Stimulated activated CD4-positive, alpha-beta T cell treated with anti-CD3 and anti-CD28 coated beads, Interleukin-15, amount 100 ng/mL, for 24 hours (primary cell): Measurements from ENCODE around the gene PACRG.

ENCODE experiments used
- DNase-seq: peaks from one replicate; pipeline ENCODE4 v3.0.0-alpha.2; 2020

The PACRG gene

DNA sequence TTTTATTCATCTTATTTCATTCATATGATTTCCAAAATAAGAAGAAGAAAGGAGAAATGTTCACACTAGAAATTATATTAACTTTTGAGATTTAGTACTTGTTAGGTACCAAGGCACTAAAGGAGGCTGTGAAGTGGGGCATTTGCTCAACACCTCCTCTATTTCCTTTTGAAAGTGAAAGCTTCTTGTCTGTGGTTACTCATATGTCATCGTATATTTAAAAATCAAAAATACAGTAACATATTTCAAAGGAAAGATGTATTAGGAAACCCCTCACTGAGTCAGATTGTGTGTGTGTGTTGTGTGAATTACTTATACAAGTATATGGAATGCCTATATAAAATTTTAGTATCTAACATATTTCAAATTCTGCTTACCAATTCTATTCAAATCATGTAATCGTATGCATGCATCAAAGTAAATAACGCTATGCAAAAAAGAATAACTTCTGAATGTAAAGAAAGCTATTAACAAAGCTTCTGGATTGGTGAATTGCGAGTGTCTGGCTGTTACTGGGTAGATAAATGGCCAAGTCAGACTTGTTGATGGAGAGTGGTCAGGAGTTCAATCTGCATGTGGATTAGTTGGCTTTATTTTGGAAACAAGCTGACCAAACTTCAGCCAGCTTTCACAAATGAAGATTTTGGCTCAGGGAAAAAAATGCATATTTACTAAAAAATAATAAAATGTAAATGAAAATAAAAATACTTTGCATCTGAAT lies 70.9 kb downstream of the PACRG start:
- DNase-seq, result no peak

GRCh38 chr6:162814426-162814973 lies 86.7 kb downstream of the PACRG start:
- no peak for DNase-seq

- DNase-seq, result no peak
Measured at GRCh38 chr6:162817196-162817595, 89.4 kb downstream of the PACRG start.

DNA sequence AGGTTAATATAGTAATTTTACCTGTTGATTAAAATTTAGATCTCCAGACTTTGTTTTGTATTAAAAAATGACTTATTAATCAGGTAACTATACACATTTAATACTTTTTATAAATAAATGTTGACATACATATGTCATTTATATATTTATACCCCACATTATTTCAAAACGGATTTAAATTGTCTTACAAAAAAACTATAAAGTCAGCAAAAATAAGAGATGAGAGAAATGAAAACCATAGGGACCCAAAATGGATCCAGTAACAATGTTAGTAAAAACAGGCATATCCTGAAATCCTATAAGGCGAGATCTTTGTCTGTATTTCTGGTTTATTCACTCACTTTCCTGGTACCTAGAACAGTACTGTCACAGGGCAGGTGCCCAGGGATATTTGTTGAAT lies 91.5 kb downstream of the PACRG start:
- no peak for DNase-seq

DNA sequence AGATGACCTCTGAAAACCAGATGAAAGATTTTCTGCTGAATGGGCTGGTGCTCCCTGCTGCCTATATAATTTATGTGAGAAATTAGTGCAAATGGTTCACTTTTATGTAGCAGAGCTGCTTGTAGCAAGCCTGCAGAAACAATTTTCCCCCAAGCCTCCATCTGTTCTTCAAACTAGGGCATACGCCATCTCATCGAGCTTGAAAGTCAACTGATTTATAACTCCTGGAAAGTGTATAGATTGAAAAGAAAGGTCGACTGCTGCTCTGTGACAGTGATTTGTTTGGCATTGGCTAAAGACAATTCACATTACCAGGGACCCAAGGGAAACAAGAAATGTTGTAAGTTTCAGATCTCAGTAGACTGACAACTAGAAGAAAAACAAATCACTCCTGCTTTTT lies 93.3 kb downstream of the PACRG start:
- no peak for DNase-seq

- DNase-seq, result no peak
Measured at GRCh38 chr6:162825597-162825996, 97.8 kb downstream of the PACRG start.

DNA sequence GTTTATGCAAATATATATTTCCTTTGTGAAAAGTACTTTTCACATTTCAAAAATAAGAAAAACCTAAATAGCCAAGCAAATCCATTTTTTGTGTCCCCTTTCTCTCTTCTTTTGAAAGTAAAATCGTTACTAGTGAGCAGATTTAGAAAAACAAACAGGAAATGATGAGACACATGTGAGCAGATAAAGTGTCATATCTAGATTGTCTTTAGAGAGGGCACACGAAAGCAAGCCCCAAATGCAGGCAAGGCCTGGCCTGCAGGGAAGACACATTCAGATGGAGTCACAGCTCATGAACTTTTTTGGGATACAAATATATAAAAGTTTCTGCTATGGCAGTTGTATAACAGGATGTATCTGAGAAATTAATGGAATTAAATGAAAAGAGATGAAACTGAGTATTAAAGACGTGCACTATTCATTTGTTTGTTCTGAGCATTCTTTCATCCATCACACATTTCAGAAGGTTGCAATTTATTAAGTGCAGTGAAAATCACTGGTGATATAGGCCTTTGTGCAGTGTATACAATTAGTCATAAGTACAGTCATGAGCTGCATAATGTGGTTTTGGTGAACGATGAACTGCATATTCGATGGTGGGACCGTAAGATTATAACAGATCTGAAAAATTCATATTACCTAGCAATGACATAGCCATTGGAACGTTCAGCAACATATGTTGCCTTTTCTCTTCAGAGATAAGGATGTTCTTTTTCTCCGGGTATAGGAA lies 101.4 kb downstream of the PACRG start:
- DNase-seq, result no peak

DNA sequence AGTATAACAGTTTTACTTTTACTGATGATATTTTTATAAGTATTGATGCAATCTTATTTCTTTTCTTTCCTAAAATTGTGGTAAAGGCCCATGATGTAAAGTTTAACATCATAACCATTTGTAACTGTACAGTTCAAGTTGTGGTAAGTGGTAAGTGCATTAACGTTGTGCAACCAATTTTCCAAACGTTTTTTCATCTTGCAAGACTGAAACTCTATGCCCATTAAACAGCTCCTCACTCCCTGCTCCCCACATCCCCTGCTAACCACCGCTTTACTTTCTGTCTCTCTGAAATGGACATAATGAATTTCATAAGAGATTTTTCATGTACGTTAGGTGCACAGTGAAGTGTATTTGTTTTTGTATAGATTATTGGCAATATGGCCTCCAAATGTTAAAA lies 106.0 kb downstream of the PACRG start:
- DNase-seq, result no peak

- DNase-seq, result no peak
Measured at GRCh38 chr6:162845972-162846371, 118.2 kb downstream of the PACRG start.

GRCh38 chr6:162846723-162847122 lies 118.9 kb downstream of the PACRG start:
- DNase-seq, result no peak

GRCh38 chr6:162849269-162849668 lies 121.5 kb downstream of the PACRG start:
- no peak for DNase-seq

- no peak for DNase-seq
Measured at GRCh38 chr6:162852192-162852591, 124.4 kb downstream of the PACRG start.

- DNase-seq, result no peak
Measured at GRCh38 chr6:162852840-162853577, 125.2 kb downstream of the PACRG start.

DNA sequence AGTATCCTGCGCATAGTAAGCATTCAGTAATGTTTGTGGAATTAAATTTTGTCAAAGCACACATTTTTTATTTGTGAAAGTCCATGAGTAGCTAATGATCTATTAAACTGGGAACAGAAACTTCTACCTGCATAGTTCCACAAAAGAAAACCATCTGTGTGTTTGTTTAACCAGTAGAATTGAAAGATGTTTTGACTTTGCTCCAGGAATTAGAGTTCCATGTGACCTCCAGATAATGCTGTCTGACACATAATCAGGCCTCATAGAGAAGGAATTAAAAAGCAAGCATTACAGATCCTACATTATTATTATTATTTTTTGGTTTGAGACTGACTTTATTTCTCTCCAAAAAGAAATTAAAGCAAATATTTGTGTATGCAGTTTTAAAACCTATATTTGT lies 126.5 kb downstream of the PACRG start:
- DNase-seq, result no peak

GRCh38 chr6:162854734-162855191 lies 127.0 kb downstream of the PACRG start:
- DNase-seq, result no peak

DNA sequence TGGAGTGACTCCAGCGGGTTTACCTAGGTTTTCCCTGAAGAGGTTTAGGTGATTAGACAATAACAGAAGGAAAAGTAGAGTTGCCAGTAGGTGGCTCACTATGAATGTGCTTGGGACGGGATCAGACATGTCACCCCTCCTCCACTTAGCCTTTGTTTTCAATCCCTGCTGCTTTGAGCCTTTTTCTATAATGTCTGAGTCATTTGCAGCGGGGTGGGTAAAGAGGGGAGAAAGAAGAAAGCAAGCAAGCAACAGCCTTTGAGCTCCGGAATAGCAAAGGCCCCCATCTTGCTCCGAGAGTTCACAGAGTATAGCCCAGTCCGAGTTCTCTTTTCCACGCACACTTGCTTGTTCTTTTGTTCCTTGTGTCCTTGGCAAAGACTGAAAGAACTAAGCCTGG lies 129.1 kb downstream of the PACRG start:
- no peak for DNase-seq

DNA sequence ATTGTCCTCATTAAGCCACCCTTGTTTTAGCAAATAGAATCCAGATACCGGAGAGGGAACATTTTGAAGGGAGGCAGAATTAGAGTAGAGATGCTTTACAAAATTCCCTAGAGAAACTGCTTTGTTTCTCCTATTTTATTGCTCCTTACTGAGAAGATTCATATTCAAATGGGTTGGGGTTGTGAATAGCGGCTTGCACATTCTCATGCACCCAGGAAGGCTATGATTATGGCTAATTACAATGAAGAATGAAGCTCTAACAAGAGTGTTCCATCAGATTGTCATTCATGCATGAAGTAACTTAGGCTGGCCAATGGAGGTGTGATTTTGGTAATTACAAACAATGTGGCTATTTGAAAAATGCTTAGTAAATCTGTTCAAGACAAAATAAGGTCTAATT lies 129.6 kb downstream of the PACRG start:
- DNase-seq, result no peak

DNA sequence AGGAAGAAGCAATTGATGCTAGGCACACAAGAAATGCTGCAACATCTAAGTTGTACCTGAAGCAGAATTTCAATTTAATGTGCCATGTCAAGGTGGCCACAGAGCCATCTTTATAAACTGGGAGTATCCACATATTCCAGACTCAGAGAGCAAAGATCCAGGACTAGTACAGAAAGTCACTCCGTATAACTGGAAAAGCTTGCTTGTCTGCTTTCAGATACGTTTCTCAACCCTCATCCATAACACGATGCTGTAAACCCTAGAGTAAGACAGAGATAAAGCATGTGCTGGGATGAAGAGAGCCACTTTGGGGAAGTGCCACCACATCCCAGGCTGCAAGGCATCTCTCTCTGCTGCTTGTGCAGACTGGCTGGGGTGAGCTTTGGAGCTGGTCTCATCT lies 134.7 kb downstream of the PACRG start:
- no peak for DNase-seq

GRCh38 chr6:162862941-162863340 lies 135.2 kb downstream of the PACRG start:
- DNase-seq, result no peak

DNA sequence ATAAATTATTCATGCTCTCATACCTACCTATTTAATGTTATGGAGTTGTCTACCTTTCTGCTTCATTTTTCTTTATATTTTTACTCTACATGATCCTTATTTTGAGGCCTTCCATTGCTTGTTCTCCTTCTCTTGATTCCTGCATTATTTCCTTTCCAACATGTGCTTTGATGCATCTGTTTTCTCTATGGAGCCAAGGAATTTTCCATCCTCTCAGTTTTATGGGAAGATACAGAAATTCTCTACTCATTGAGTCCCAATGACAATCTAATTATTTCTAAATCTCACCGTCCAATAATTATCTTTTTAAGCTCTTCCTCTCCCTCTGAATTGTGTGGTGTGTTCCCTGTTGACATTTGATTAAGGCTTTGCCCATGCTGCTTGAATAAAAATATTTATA lies 136.0 kb downstream of the PACRG start:
- no peak for DNase-seq

- DNase-seq, result no peak
Measured at GRCh38 chr6:162864911-162865310, 137.1 kb downstream of the PACRG start.

DNA sequence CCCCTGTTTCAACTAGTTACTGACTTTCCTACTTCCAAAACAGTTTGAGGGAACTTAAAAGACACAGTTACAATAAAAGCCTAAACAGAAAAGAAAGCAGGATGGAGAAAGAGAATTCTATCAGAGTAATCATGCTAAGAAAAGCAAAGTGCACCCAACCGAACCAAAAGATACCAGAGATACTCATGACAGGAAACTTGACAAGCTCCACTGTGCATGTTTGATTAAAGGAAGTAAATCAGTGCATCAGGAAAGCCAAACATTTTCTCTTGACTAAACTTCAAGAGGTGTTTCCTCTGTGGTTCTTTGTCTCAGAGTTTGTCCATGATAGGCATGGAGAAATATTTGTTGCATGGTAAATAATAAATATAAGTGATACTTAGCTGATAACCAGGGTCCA lies 138.9 kb downstream of the PACRG start:
- no peak for DNase-seq

GRCh38 chr6:162868397-162868796 lies 140.6 kb downstream of the PACRG start:
- no peak for DNase-seq

DNA sequence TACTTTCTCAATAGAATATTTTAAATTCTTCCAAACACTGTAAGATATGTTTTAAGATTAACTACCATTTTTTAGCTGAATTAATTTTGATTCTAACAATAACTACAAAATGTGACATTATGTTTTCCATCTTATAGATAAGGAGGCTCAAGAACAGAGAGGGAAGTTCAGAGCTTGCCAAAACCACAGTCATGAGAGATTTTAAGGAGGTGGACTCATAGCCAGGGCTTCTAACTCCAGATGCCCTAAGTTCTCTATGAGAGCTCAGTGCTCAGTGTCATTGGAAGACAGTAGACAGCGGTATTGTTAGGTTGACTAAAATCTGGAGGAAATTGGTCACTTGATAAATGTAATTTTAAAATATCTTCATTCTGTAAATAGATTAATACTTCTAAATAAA lies 144.2 kb downstream of the PACRG start:
- no peak for DNase-seq
